Measurements from ENCODE around the gene HDHD5.

- TF ChIP-seq POLR2A (IDR thresholded peaks at IDR 0.05; ENCODE audit: extremely low read depth, insufficient read length) (no peak), CTCF (IDR thresholded peaks at IDR 0.05; ENCODE audit: low read depth, low read length) (no peak), MAX (IDR thresholded peaks at IDR 0.05; ENCODE audit: low read depth, low read length) (no peak)
Measured at GRCh38 chr22:17097701-17098100, 61.4 kb downstream of the HDHD5 start.
